ENCODE results near the gene ALOXE3.

DNA sequence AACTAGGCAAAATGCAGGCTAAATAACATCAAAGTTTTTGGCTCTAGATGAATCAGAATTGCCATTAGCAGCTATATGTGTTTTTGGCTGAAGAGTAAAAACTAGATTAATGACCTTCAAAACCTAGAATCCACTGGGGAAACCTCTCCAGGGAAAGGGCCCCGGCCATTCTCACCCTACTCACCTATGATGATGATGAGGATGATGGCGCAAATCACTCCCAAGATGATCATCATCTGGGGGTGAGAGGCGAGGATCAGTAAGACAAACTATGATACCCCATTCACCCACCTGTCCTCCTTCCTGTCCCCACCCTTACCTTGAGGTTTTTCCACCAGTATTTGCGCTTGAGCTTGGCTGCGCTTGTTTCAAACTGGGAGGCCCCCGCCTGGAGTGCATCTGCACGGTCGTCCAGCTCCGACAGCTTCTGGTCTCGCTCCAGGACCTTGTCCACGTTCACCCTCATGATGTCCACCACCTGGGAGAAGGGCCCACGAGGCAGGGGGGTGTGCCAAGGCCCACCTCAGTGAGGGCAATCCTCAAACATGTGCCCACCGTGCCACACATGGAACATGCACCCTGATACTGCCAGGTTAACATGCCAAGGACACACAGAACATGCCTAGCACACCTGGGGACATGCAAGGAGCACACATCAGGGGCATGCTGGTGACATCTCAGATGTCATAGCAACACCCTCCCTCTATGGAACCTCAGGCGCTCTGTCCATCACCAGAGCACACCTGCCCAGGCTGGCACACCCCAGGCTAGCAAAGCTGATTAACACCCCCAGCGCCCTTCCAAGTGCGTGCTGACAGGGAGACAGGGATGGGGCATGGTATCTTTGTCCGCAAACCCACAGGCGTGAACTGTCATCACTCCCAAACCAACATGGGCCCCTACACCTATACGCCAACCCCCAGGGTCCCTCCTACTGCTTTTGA, 43.2 kb upstream of the ALOXE3 start:
- TF ChIP-seq, protein P1, sequence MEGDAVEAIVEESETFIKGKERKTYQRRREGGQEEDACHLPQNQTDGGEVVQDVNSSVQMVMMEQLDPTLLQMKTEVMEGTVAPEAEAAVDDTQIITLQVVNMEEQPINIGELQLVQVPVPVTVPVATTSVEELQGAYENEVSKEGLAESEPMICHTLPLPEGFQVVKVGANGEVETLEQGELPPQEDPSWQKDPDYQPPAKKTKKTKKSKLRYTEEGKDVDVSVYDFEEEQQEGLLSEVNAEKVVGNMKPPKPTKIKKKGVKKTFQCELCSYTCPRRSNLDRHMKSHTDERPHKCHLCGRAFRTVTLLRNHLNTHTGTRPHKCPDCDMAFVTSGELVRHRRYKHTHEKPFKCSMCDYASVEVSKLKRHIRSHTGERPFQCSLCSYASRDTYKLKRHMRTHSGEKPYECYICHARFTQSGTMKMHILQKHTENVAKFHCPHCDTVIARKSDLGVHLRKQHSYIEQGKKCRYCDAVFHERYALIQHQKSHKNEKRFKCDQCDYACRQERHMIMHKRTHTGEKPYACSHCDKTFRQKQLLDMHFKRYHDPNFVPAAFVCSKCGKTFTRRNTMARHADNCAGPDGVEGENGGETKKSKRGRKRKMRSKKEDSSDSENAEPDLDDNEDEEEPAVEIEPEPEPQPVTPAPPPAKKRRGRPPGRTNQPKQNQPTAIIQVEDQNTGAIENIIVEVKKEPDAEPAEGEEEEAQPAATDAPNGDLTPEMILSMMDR (IDR thresholded peaks at IDR 0.05) = no peak
- no peak for TF ChIP-seq POLR2A (IDR thresholded peaks at IDR 0.05)

All from body of pancreas (tissue), 4 donors.